Uterus (tissue), 4 donors: Measurements from ENCODE around the gene TTC38. TPM values are rescaled to one million over a fixed set of nuclear protein-coding genes. Genes with fewer than 3 reads are reported as not detected.

Experiments
- DNase-seq, 2 donors: peaks; one replicate each; pipeline ENCODE4 v3.0.0-alpha.2; 2019 to 2020
- H3K27ac ChIP-seq, 2 donors: fragments of 200-600 bp; sonication (generic); 1 replicate in 1 of 2; 2 replicates in 1 of 2; pipeline ENCODE4 v1.5.1; 2016 to 2018
- H3K27me3 ChIP-seq, 2 donors: fragments of 200-600 bp; sonication (generic); one replicate each; pipeline ENCODE4 v1.5.1; 2018 to 2019; ENCODE audit warnings: control low read depth in 1 of 2
- H3K36me3 ChIP-seq, 2 donors: fragments of 200-600 bp; sonication (generic); one replicate each; pipeline ENCODE4 v1.5.1; 2019; ENCODE audit warnings: control low read depth in 1 of 2
- H3K4me1 ChIP-seq, 2 donors: fragments of 200-600 bp; sonication (generic); one replicate each; pipeline ENCODE4 v1.5.1; 2018 to 2019; ENCODE audit warnings: control low read depth in 1 of 2
- H3K4me3 ChIP-seq, 2 donors: fragments of 200-600 bp; sonication (generic); 1 replicate in 1 of 2; 2 replicates in 1 of 2; pipeline ENCODE4 v1.5.1; 2018 to 2019; ENCODE audit warnings: mild to moderate bottlenecking in 1 of 2
- H3K9me3 ChIP-seq, 2 donors: fragments of 200-600 bp; sonication (generic); one replicate each; pipeline ENCODE4 v1.5.1; 2019; ENCODE audit warnings: control low read depth in 1 of 2
- POLR2A ChIP-seq, 2 donors: fragments of 450-650 bp; IDR thresholded peaks; one replicate each; pipeline ENCODE4 v1.6.1; 2016; ENCODE audit warnings: antibody characterized with exemption in 2 of 2, mild to moderate bottlenecking in 1 of 2, moderate library complexity in 1 of 2
- intact Hi-C: fragments of 100-400 bp; cut with DNase I; formaldehyde crosslinking; loops from one replicate; pipeline ENCODE4 v1.15.1; 2023; ENCODE audit warnings: low total_unique reads
- total RNA-seq, 4 donors: library from RNA; depleted of rRNA in 3 of 4; stranded (reverse); fragments of >200 nt in 3 of 4; gene quantifications; one replicate each; pipeline versions ENCODE4 v1.1.0 to v1.2.4, GENCODE V29; 2014 to 2023
- TF ChIP-seq, protein P1 (sequence below), 4 experiments: fragments of 200-600 bp in 2 of 4; fragments of 450-650 bp in 2 of 4; sonication (generic) in 2 of 4; IDR thresholded peaks; one replicate each; pipeline ENCODE4 v1.5.1; 2016 to 2019; ENCODE audit warnings: antibody characterized with exemption in 4 of 4, mild to moderate bottlenecking in 2 of 4, moderate library complexity in 1 of 4
- donor health status: DM: yes; HTN: yes; CAD: no.

The TTC38 gene
- total RNA-seq, 4 donors from 2014 or later, result 7.7 to 50.0 (median 45.0) TPM

- H3K9me3 ChIP-seq, result no peaks in the 10 kb centered on the region
- no peaks in the 10 kb centered on the region for H3K36me3 ChIP-seq
- H3K4me1 ChIP-seq, result no peaks in the 10 kb centered on the region
- no peak overlapping the region for H3K4me3 ChIP-seq
- no peaks in the 10 kb centered on the region for H3K27me3 ChIP-seq
- TF ChIP-seq POLR2A (IDR thresholded peaks at IDR 0.05), result no peak
- TF ChIP-seq, protein P1, sequence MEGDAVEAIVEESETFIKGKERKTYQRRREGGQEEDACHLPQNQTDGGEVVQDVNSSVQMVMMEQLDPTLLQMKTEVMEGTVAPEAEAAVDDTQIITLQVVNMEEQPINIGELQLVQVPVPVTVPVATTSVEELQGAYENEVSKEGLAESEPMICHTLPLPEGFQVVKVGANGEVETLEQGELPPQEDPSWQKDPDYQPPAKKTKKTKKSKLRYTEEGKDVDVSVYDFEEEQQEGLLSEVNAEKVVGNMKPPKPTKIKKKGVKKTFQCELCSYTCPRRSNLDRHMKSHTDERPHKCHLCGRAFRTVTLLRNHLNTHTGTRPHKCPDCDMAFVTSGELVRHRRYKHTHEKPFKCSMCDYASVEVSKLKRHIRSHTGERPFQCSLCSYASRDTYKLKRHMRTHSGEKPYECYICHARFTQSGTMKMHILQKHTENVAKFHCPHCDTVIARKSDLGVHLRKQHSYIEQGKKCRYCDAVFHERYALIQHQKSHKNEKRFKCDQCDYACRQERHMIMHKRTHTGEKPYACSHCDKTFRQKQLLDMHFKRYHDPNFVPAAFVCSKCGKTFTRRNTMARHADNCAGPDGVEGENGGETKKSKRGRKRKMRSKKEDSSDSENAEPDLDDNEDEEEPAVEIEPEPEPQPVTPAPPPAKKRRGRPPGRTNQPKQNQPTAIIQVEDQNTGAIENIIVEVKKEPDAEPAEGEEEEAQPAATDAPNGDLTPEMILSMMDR (IDR thresholded peaks at IDR 0.05), result no peak
- intact Hi-C loops, result no loop called here
- H3K27ac ChIP-seq, result no peak overlapping the region
- no peak for DNase-seq
Observed at GRCh38 chr22:46289244-46289891, 21.6 kb downstream of the TTC38 start.

DNA sequence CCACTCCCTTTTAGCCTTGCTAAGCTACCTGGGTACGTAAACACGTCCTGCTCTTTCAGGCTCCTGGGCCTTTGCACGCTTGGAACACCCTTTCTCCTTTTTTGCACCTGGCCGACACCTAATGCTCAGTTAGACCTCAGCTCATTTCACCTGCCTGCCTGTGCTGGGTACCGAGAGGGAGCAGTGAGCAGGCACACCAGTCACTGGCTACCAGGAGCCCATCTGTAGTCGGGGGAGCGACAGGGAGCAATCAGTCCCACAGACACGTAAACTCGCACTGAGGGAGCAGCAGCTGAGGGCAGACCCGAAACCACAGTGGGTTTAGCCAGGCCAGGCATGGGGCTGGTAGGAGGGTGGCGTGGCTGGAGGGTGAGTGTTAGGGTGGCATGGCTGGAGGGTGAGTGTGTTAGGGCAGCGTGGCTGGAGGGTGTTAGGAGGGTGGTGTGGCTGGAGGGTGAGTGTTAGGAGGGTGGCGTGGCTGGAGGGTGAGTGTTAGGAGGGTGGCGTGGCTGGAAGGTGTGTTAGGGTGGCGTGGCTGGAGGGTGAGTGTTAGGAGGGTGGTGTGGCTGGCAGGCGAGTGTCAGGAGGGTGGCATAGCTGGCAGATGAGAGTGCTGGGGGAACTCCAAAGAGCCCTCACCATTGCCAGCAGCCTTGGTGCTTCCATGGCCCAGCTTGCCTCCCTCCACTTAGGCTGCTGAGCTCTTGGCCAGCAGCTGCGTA, 22.5 kb downstream of the TTC38 start:
- TF ChIP-seq, protein P1 (IDR thresholded peaks at IDR 0.05), result no peak
- TF ChIP-seq POLR2A (IDR thresholded peaks at IDR 0.05), result no peak
- intact Hi-C loops, result no loop called here
- Histone ChIP-seq H3K4me1 (no peaks in the 10 kb centered on the region), H3K4me3 (no peak overlapping the region), H3K9me3 (no peaks in the 10 kb centered on the region), H3K27ac (no peak overlapping the region), H3K36me3 (no peaks in the 10 kb centered on the region), H3K27me3 (no peaks in the 10 kb centered on the region)
- no peak for DNase-seq

DNA sequence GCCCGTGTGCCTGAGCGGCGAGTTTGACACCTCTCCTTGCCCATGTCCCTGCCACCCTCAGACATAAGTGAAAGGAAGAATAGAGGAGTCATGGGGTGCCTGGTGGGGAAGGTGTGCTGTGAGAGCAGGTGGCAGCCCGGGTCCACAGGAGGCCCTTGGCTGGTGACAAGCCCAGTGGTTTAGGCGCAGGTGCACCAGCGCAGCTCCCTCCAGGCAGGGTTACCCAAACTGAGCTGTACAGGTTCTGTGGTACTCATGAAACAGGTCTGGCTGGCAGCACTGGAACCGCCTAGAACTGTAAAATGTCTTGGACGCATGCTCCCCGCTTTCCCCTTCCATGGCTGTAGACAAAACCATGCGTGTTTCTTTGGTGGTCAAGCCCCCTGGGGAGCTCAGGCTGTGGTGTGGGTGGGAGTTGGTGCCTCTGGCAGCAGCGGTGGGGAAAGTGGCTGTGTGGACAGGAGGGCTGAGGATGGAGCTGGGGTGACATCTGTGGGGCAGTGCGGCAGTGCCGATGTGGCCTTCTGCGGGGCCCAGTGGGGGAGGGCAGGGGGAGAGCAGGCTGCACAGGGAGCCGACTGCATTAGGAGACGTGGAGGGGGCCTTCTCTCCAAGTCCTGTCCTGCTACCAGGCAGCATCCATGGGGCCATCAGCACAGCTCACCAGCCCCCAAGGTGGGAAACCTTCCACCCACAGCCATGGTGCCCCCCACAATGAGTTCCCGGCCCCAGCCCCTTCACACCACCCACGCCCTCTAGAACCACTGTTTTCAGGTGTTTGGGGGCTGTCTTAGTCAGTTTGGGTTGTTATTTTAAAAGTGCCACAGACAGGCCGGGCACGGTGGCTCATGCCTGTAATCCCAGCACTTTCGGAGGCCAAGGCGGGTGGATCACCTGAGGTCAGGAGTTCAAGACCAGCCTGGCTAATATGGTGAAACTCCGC, 23.3 kb downstream of the TTC38 start:
- H3K9me3 ChIP-seq, result no peaks in the 10 kb centered on the region
- no peaks in the 10 kb centered on the region for H3K36me3 ChIP-seq
- no peak for DNase-seq
- no peak overlapping the region for H3K27ac ChIP-seq
- intact Hi-C loops, result no loop called here
- TF ChIP-seq, protein P1 (IDR thresholded peaks at IDR 0.05), result no peak
- no peak for TF ChIP-seq POLR2A (IDR thresholded peaks at IDR 0.05)
- peaks cover 0 to 3% of the 10 kb centered on the region in 2 donors for H3K4me1 ChIP-seq
- H3K4me3 ChIP-seq, result no peak overlapping the region
- H3K27me3 ChIP-seq, result no peaks in the 10 kb centered on the region

DNA sequence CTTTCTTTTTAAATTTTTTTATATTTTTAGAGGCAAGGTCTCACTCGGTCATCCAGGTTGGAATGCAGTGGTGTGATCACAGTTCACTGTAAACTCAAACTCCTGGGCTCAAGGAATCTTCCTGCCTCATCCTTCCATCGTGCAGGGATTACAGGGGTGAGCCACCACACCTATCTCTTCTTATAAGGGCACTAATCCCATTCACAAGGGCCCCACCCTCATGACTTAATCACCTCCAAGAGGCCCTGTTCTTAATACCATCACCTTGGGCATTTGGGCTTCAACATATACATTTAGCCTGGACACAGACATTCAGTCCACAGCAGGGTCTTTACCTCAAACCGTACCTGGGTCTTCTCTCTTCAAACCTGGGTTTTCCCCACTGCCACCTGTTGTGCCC, 24.4 kb downstream of the TTC38 start:
- H3K4me1 ChIP-seq, result peaks cover 0 to 9% of the 10 kb centered on the region in 2 donors
- no peaks in the 10 kb centered on the region for H3K36me3 ChIP-seq
- H3K27me3 ChIP-seq, result no peaks in the 10 kb centered on the region
- H3K9me3 ChIP-seq, result no peaks in the 10 kb centered on the region
- DNase-seq, result no peak
- H3K27ac ChIP-seq, result no peak overlapping the region
- intact Hi-C loops, result no loop called here
- TF ChIP-seq, protein P1 (IDR thresholded peaks at IDR 0.05), result no peak
- no peak for TF ChIP-seq POLR2A (IDR thresholded peaks at IDR 0.05)
- no peak overlapping the region for H3K4me3 ChIP-seq
